GM19438 (cell line): ENCODE measurements around the gene SERTAD3.
A peak's percentile ranks its signal among the peaks of the same experiment; 100 is the strongest.
"Not testable (repeated sequence)": the region's sequence is repeated elsewhere in the genome, so short reads cannot be mapped to it uniquely, and the experiment has no call there.

ENCODE experiments used
- ATAC-seq: cut with Tn5 transposase; IDR thresholded peaks from one replicate; pipeline ENCODE4 v1.9.1; 2021; ENCODE audit warnings: low read depth; ENCODE audit not compliant: unreplicated experiment

SERTAD3 gene

GRCh38 chr19:40412866-40413265 lies 31.3 kb downstream of the SERTAD3 start:
- no peak for ATAC-seq

- no peak for ATAC-seq
Measured at GRCh38 chr19:40411958-40412499, 32.1 kb downstream of the SERTAD3 start.

DNA sequence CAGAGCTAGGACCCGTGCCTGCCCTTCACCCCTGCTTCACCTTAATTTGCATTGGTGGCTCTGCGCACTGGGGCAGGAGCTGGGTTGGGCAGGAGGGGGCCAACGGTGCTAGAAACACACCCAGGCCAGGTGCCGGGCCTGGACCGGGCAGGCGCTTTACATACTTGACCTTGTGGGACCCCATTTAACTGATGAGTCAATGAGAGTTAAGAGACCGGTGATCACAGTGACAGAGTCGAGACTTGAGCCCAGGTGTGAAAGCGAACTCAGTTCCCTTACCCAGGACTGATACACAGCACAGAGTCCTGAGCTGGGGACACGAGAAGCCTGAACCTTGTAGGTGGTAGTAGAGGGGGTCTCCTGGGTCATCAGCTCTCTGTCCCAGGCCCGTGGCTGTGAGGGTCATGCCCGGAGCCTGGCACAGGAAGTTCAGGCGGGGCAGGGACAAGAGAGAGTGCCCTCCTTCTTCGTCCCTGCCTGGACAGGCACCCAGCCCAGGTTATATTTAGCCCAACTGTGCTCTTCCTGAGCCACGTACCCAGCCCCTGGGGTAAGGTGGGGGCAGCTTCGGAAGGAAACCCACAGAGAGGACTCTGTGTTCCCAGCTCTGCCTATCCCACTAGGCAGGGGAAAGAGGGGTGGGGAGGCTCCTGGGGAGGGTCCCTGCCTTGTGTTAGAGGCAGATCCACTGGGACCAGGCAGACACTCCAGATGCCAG lies 32.9 kb downstream of the SERTAD3 start:
- no peak for ATAC-seq

GRCh38 chr19:40410030-40410389 lies 34.1 kb downstream of the SERTAD3 start:
- no peak for ATAC-seq

- ATAC-seq: not testable (repeated sequence)
Measured at GRCh38 chr19:40408598-40408925, 35.6 kb downstream of the SERTAD3 start.

DNA sequence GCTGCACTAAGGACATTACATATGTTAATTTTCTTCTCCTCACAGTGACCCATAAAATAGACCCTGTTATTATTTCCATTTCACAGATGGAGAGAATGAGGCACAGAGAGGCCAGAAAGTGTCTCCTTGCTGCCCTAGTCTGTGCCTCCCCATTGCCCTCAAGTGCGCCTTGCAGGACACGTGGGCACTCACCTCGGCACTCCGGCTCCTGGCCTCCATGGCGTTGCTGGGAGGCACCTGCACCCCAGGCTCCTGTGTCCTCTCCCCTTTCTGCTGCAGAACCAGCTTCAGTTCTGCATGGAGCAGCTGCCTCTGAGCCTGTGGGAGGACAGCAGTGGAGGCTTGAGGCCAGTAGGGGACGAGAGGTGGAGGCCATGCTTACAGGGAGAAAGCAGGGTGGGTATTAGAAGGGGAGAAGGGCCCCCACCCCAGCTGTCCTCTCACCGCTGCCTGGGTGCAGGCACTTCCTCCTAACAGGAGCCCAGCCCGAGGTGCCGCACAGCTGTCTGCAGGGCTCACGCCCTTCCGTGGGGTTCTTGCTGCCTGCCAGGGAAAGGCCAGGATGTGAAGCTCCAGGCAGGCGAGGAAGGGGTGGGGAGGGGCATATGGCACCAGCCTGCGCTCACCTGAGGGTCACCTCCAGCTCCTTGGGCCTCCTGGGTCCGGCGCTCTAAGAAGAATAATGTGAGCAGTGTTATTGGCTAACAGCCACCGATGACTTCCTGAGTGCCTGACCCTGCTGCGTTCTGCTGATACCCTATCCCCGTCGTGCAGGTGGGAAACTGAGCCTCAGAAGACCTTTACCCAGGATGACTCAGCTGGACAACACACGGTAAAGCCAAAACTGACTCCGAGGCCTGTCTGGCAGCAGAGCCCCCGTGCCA lies 36.2 kb downstream of the SERTAD3 start:
- ATAC-seq: no peak

GRCh38 chr19:40403262-40403984 lies 40.7 kb downstream of the SERTAD3 start:
- peak; percentile 52 for ATAC-seq

DNA sequence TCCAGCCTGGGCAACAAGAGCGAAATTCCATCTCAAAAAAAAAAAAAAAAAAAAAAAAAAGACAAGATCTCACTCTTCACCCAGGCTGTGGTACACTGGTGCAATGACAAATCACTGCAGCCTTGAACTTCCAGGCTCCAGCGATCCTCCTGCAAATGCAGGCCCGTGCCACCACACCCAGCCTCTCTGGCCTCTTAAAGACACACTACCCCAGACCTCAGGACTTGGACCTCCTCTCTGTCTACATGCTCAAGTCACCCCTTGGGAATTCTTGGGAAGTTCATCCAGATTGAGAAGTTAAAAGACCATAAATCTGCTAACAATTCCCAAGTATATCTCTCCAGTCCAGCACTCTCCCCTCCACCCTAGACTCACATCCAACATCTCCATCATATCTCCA lies 43.6 kb downstream of the SERTAD3 start:
- no peak for ATAC-seq

DNA sequence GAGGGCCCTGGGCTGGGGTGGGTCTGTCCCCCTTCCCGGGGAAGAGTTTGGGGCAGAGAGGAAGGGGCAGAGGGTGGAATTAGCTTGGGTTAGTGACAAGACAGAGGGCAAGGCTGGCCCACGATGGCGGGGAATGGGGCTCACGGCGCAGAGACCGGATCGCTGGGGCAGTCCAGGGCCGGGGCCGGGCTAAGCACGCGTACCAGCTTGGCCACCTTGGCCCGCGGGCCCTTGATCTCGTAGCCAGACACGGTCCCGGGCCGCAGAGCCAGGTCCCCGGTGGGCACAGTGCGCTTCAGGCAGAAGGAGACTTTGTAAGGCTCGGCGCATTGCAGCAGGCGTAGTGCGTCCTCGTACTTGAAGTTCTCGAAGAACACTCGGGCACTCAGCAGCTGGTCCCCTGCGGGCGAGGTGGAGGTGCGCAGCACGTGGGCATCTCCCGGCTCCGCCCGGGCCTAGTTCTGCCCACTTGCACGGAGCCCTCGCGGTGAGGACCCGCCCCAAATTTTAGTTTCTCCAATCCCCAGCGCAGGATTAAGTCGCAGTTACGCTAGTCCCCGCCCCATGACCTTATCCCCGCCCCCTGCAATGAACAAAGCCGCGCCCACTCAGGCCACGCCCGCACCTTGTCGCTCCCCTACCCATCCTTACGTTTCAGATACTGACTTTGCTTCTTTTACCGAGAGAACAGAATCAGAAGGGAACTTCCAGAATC lies 45.6 kb downstream of the SERTAD3 start:
- no peak for ATAC-seq

DNA sequence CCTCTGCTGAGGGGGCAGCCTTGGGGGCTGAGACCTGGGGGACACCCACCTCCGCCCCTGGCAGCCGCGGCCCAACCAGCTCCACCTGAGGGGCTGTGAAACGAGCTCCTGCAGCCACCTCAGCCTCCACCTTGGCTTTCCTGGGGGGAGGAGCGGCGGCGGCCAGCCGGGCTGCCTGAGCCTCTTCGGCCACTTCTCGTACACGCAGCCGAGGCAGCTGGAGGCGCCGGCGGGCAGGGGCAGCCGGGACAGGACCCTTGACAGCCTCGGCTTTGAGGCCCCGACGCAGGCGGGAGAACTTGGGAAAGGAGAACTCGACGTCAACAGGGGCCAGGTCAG lies 46.6 kb downstream of the SERTAD3 start:
- no peak for ATAC-seq

- no peak for ATAC-seq
Measured at GRCh38 chr19:40396886-40397567, 47.1 kb downstream of the SERTAD3 start.

- no peak for ATAC-seq
Measured at GRCh38 chr19:40395956-40396355, 48.2 kb downstream of the SERTAD3 start.

DNA sequence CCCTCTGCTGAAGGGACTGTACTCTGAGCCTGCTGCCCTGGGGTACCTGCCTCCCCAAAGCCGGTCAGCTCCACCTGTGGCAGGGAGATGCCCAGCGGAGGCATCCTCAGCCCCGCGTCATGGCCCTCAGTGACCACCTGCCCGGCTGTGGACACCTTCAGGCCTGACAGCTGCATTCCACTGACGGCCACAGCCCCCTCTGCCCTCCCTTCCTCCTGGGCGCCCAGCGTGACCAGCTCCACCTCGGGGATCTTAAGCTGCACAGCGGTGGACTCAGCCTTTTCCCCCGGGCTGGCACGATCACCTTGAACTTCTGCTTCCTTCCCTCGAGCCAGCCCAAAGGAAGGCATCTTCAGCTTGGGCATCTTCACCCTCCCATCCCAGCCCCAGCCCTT lies 49.3 kb downstream of the SERTAD3 start:
- ATAC-seq: no peak

GRCh38 chr19:40393894-40394815 lies 50.0 kb downstream of the SERTAD3 start:
- ATAC-seq: no peak

DNA sequence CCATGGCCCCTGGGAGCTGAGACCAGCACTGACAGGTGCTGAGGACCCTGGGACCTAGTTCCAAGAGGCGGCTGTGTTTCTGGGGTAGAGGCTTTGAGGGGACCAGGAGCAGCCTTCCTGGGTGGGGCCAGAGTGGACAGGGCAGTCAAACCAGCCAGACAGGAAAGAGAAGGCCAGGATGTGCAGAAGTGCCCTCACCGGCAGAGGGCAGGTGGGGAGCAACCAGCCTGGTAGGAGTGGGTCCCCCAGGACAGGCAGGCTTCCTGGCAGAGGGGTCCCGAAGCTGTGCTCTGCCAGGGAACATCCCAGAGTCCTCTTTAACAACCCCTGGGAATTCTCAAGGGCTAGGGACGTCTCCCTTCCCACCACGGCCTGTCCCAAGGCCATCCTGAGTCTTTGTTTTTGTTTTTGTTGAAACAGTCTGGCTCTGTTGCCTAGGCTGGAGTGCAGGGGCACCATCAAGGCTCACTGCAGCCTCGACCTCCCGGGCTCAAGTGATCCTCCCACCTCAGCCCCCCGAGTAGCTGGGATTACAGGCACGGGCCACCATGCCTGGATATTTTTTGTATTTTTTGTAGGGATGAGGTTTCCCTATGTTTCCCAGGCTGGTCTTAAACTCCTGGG lies 51.1 kb downstream of the SERTAD3 start:
- no peak for ATAC-seq

- no peak for ATAC-seq
Measured at GRCh38 chr19:40392123-40392522, 52.0 kb downstream of the SERTAD3 start.
